Adrenal gland (tissue), 12 donors: Measurements from ENCODE around the gene ZDHHC11B. TPM values are rescaled to one million over a fixed set of nuclear protein-coding genes. Genes with fewer than 3 reads are reported as not detected.

Experiments
- DNase-seq, 7 donors: peaks; one replicate each; pipeline ENCODE4 v3.0.0-alpha.2; 2019 to 2020
- H3K27ac ChIP-seq, 5 donors: fragments of 200-600 bp; sonication (generic) in 4 of 5; 1 replicate in 3 of 5; 2 replicates in 2 of 5; pipeline versions ENCODE4 v1.5.1 to v1.8.0; 2016 to 2020; ENCODE audit warnings: mild to moderate bottlenecking in 1 of 5
- H3K27me3 ChIP-seq: fragments of 200-600 bp; 2 replicates; pipeline ENCODE4 v1.8.0; 2021
- H3K36me3 ChIP-seq, 2 donors: fragments of 200-600 bp; replicated peaks in 1 of 2; 1 replicate in 1 of 2; 2 replicates in 1 of 2; pipeline versions ENCODE4 v1.5.1 to v1.8.0; 2018 to 2022
- H3K4me1 ChIP-seq, 2 donors: fragments of 200-600 bp; replicated peaks in 1 of 2; 1 replicate in 1 of 2; 2 replicates in 1 of 2; pipeline versions ENCODE4 v1.5.1 to v1.8.0; 2018 to 2021
- H3K4me3 ChIP-seq, 4 donors: fragments of 200-600 bp; sonication (generic) in 3 of 4; one replicate each; pipeline ENCODE4 v1.5.1; 2016 to 2018
- H3K9me3 ChIP-seq, 3 donors: fragments of 200-600 bp; sonication (generic) in 1 of 3; replicated peaks in 1 of 3; 1 replicate in 2 of 3; 2 replicates in 1 of 3; pipeline versions ENCODE4 v1.5.1 to v1.8.0; 2016 to 2021
- POLR2A ChIP-seq, 2 donors: fragments of 450-650 bp; IDR thresholded peaks; one replicate each; pipeline ENCODE4 v1.6.1; 2017; ENCODE audit warnings: antibody characterized with exemption in 2 of 2, mild to moderate bottlenecking in 2 of 2, moderate library complexity in 1 of 2
- WGBS, 4 donors: extraction: QIAGEN DNeasy Blood & Tissue Kit in 2 of 4; methylation state at CpG; one replicate each; pipeline versions ENCODE4 v1.1.5 to v1.1.7; 2013 to 2017; 5-methylcytosine and 5-hydroxymethylcytosine counted together
- intact Hi-C, 2 donors: fragments of 100-400 bp; cut with DNase I; formaldehyde crosslinking; loops; one replicate each; pipeline versions ENCODE4 v1.14.1 to v1.15.0; 2022 to 2023
- polyA plus RNA-seq, 3 donors: library from polyadenylated mRNA; stranded (reverse); fragments of 200-250 nt in 2 of 3; fragments of 350-450 nt in 1 of 3; fragmentation: Illumina TruSeq in 1 of 3; extraction: RNeasy Lipid Tissue Mini Kit (QIAGEN cat#74804) in 1 of 3; gene quantifications; one replicate each; pipeline ENCODE4 v1.2.3, GENCODE V29; 2013 to 2014
- total RNA-seq, 9 donors: library from RNA; depleted of rRNA in 4 of 9; stranded (reverse); fragments of >200 nt in 4 of 9; fragments of 120-200 nt in 1 of 9; fragmentation: NEBNext Ultra II Directional in 1 of 9; extraction: Animal tissue kit (Norgen Biotek cat#: 25700) in 1 of 9; gene quantifications; one replicate each; pipeline versions ENCODE4 v1.1.0 to v1.2.4, GENCODE V29; 2013 to 2023
- TF ChIP-seq, protein P1 (sequence below), 6 experiments: fragments of 450-650 bp in 4 of 6; fragments of 200-600 bp in 2 of 6; sonication (generic) in 1 of 6; IDR thresholded peaks; 1 replicate in 5 of 6; 2 replicates in 1 of 6; pipeline versions ENCODE4 v1.5.1 to v1.8.0; 2016 to 2021; ENCODE audit warnings: antibody characterized with exemption in 6 of 6, mild to moderate bottlenecking in 2 of 6, moderate library complexity in 1 of 6
- donor health status: healthy with polysubstance abuse.
- donor health status: Bipolar disorder and iron deficiency.
- donor health status: DM: yes; HTN: yes; CAD: no.
- donor health status: DM: no; HTN: no; CAD: no.
- donor health status: DM: no; HTN: no; CAD: no.
- donor health status: DM: yes; HTN: yes; CAD: no.

The ZDHHC11B gene
- total and polyA plus RNA-seq, 12 donors = 0.64 to 7.8 (median 1.5) TPM; not detected in 2

DNA sequence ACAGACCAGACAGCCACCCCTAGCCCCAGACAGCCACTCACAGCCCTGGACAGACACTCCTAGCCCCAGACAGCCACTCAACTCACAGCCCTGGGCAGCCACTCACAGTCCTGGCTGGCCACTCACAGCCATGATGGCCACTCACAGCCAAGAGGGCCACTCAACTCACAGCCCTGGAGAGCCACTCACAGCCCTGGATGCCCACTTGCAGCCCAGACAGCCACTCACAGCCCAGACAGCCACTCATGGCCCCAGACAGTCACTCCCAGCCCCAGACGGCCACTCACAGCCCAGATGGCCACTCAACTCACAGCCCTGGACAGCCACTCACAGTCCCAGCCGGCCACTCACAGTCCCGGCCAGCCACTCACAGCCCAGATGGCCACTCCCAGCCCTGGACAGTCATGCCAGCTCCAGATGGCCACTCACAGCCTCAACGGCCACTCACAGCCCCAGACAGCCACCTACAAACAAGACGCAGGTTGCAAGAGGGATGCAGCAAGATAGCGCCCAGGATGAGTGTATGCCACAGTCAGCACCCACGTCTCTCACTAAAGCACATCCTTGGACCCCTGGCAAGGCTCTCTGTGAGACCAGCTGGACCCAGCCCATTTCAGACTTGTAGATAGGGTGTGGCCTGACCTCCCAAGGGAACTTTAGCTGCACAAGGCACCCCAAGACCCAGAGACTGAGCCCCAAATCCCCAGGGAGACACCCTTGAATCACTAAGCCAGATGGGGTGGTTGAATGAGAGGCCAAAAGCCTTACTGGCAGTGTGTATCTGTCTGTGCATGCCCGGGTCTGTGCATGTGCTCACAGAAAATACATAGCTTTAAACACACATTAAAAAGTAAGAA is 22.4 kb downstream of the ZDHHC11B start:
- WGBS, 4 donors = 73 to 94% (median 85%) methylated on average over 7 to 8 of the region's 8 CpGs
- TF ChIP-seq POLR2A (IDR thresholded peaks at IDR 0.05) = no peak
- TF ChIP-seq, protein P1, sequence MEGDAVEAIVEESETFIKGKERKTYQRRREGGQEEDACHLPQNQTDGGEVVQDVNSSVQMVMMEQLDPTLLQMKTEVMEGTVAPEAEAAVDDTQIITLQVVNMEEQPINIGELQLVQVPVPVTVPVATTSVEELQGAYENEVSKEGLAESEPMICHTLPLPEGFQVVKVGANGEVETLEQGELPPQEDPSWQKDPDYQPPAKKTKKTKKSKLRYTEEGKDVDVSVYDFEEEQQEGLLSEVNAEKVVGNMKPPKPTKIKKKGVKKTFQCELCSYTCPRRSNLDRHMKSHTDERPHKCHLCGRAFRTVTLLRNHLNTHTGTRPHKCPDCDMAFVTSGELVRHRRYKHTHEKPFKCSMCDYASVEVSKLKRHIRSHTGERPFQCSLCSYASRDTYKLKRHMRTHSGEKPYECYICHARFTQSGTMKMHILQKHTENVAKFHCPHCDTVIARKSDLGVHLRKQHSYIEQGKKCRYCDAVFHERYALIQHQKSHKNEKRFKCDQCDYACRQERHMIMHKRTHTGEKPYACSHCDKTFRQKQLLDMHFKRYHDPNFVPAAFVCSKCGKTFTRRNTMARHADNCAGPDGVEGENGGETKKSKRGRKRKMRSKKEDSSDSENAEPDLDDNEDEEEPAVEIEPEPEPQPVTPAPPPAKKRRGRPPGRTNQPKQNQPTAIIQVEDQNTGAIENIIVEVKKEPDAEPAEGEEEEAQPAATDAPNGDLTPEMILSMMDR (IDR thresholded peaks at IDR 0.05) = no peak
- peak in 2 of 7 donors; percentile 24 to 56 for DNase-seq
- no peak overlapping the region for H3K4me3 ChIP-seq
- H3K4me1 ChIP-seq = peaks cover 0 to 14% of the 10 kb centered on the region in 2 donors
- H3K27ac ChIP-seq = no peak overlapping the region
- peaks cover 0 to 3% of the 10 kb centered on the region in 2 donors for H3K36me3 ChIP-seq
- no peaks in the 10 kb centered on the region for H3K9me3 ChIP-seq
- intact Hi-C loops = no loop called here
- H3K27me3 ChIP-seq = no peaks in the 10 kb centered on the region

DNA sequence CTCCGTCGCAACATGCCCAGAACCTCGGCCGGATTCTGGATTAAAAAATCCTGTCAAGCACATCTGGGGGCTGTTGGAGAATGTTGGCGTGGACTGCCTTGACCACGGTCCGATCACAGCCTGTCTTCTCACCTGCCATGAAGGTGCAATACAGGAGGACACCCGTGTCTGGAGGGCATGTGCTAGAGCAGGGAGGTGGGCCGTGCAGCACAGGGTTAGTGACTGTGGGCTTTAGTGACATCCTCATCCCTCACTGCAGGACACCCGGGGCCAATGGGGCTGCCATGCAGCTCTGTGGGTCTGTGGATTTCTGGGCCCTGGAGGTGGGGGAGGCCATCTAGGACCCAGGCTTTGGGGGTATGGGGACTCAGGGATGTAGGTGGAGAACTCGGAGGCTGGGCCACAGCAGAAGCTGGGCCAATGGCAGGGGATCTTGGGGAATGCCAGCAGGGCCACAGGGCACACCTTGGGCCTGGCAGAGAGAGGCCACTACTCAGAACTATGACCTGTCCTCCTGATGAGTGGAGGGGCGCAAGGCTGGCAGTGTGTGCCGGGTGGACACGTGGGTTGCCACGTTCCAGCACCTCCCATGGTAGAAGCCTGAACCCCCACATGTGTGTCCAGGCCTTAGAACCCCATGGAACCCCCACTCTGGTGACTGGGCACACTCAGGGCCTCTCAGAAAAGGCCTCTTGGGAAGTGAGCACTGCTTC is 23.3 kb downstream of the ZDHHC11B start:
- no peaks in the 10 kb centered on the region for H3K9me3 ChIP-seq
- H3K27ac ChIP-seq = no peak overlapping the region
- 78 to 87% (median 83%) methylated on average over 14 to 15 of the region's 15 CpGs for WGBS, 4 donors
- intact Hi-C loops = no loop called here
- TF ChIP-seq, protein P1 (IDR thresholded peaks at IDR 0.05) = no peak
- TF ChIP-seq POLR2A (IDR thresholded peaks at IDR 0.05) = no peak
- H3K27me3 ChIP-seq = no peaks in the 10 kb centered on the region
- no peak overlapping the region for H3K4me3 ChIP-seq
- H3K4me1 ChIP-seq = peaks cover 0 to 20% of the 10 kb centered on the region in 2 donors
- H3K36me3 ChIP-seq = peaks cover 0 to under 1% of the 10 kb centered on the region in 2 donors
- DNase-seq = peak in 2 of 7 donors; percentile 14 to 42

DNA sequence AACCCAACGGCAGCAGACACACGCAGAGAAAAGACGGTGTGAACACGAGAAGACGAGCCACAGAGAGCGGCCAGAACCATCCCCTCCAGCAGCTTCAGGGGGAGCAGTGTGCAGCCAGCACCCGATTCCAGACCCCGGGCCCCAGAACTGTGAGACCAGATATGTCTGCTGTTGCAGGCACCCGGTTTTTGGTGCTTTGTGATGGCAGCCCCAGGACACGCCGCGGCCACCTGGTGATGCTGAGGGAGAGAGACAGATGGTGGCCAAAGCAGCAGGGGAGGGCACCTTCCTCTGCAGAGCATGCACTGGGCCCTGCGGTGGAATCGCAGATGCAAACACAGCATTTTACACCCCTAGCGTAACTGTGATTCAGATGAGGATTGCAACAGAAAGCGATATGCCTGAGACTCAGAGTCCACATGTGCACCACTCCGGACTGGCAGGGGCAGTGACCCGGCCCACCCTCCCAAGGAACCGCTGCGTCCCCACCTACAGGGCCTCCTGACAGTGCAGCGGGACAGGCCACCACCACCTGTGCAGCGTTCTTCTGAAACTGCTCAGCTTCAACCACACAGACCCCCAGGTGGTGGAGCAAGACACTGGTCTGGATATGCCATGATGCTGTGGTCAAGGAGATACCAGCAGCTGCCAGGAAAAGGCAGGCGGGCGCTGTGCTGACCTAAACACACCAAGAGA is 24.0 kb downstream of the ZDHHC11B start:
- intact Hi-C loops = no loop called here
- H3K27ac ChIP-seq = no peak overlapping the region
- no peaks in the 10 kb centered on the region for H3K27me3 ChIP-seq
- H3K4me1 ChIP-seq = peaks cover 0 to 20% of the 10 kb centered on the region in 2 donors
- TF ChIP-seq, protein P1 (IDR thresholded peaks at IDR 0.05) = no peak
- no peak for TF ChIP-seq POLR2A (IDR thresholded peaks at IDR 0.05)
- H3K9me3 ChIP-seq = no peaks in the 10 kb centered on the region
- H3K4me3 ChIP-seq = no peak overlapping the region
- peak in 1 of 7 donors; percentile 50 for DNase-seq
- H3K36me3 ChIP-seq = no peaks in the 10 kb centered on the region
- WGBS, 4 donors = 93 to 97% (median 94%) methylated on average over 22 to 24 of the region's 24 CpGs
